HG03097 (cell line): ENCODE results near the gene MKRN2.

Experiments used
- ATAC-seq: cut with Tn5 transposase; IDR thresholded peaks from one replicate; pipeline ENCODE4 v1.9.1; 2021; ENCODE audit not compliant: unreplicated experiment, low FRiP score

MKRN2 gene

GRCh38 chr3:12585181-12585580, 28.3 kb downstream of the MKRN2 start:
- ATAC-seq = no peak

GRCh38 chr3:12585970-12586369, 29.1 kb downstream of the MKRN2 start:
- ATAC-seq = peak; percentile 51

- ATAC-seq = no peak
Observed at GRCh38 chr3:12586403-12586802, 29.5 kb downstream of the MKRN2 start.

GRCh38 chr3:12588039-12589009, 31.4 kb downstream of the MKRN2 start:
- no peak for ATAC-seq

GRCh38 chr3:12590096-12590495, 33.2 kb downstream of the MKRN2 start:
- no peak for ATAC-seq

- no peak for ATAC-seq
Observed at GRCh38 chr3:12591456-12591855, 34.6 kb downstream of the MKRN2 start.

- no peak for ATAC-seq
Observed at GRCh38 chr3:12591997-12592715, 35.3 kb downstream of the MKRN2 start.

GRCh38 chr3:12593473-12593872, 36.6 kb downstream of the MKRN2 start:
- ATAC-seq = no peak

GRCh38 chr3:12598890-12599289, 42.0 kb downstream of the MKRN2 start:
- no peak for ATAC-seq

GRCh38 chr3:12601072-12601471, 44.2 kb downstream of the MKRN2 start:
- ATAC-seq = no peak

GRCh38 chr3:12603969-12604368, 47.1 kb downstream of the MKRN2 start:
- no peak for ATAC-seq

- ATAC-seq = no peak
Observed at GRCh38 chr3:12608376-12608775, 51.5 kb downstream of the MKRN2 start.

GRCh38 chr3:12611117-12611516, 54.2 kb downstream of the MKRN2 start:
- no peak for ATAC-seq

GRCh38 chr3:12612514-12613226, 55.8 kb downstream of the MKRN2 start:
- ATAC-seq = no peak

- ATAC-seq = no peak
Observed at GRCh38 chr3:12613250-12613649, 56.4 kb downstream of the MKRN2 start.

GRCh38 chr3:12615266-12615665, 58.4 kb downstream of the MKRN2 start:
- no peak for ATAC-seq

- ATAC-seq = no peak
Observed at GRCh38 chr3:12618426-12618825, 61.5 kb downstream of the MKRN2 start.

- ATAC-seq = no peak
Observed at GRCh38 chr3:12620305-12620704, 63.4 kb downstream of the MKRN2 start.

- no peak for ATAC-seq
Observed at GRCh38 chr3:12620729-12621128, 63.8 kb downstream of the MKRN2 start.

GRCh38 chr3:12622335-12622734, 65.4 kb downstream of the MKRN2 start:
- no peak for ATAC-seq

GRCh38 chr3:12624056-12624455, 67.2 kb downstream of the MKRN2 start:
- ATAC-seq = no peak
